ENCODE measurements around the gene NISCH. TPM values are rescaled to one million over a fixed set of nuclear protein-coding genes. Genes with fewer than 3 reads are reported as not detected.
A peak's percentile ranks its signal among the peaks of the same experiment; 100 is the strongest.

NISCH gene
- total RNA-seq, 1 experiment from 2014 or later, result 48.6 TPM

- Histone ChIP-seq H3K4me1 (ENCODE audit: insufficient read depth, low read length, poor library complexity, severe bottlenecking) (no peaks in the 10 kb centered on the region), H3K27ac (ENCODE audit: low read depth, low read length, poor library complexity, severe bottlenecking) (no peak overlapping the region), H3K27me3 (replicated peaks; ENCODE audit: insufficient read depth, low read depth, low read length, poor library complexity) (no peaks in the 10 kb centered on the region), H3K4me3 (ENCODE audit: low read depth, low read length, poor library complexity, severe bottlenecking) (no peak overlapping the region), H3K36me3 (ENCODE audit: insufficient read depth, low read length, poor library complexity, severe bottlenecking) (no peaks in the 10 kb centered on the region), H3K9me3 (ENCODE audit: low read depth, low read length, poor library complexity, severe bottlenecking) (no peaks in the 10 kb centered on the region)
- POLR2A ChIA-PET (ENCODE audit: low non-redundant PET), result no interaction called here
- peak; percentile 63 for DNase-seq (ENCODE audit: low spot score)
- intact Hi-C loops (cut with micrococcal nuclease; ENCODE audit: unreplicated experiment), result loop anchor here (5.0 kb wide), 1 partner anchor 225 kb away; no protein-coding TSS in a partner anchor
- peak; percentile 78 for TF ChIP-seq CTCF (conservative IDR thresholded peaks at IDR 0.05; ENCODE audit: low read depth, low read length)
- TF ChIP-seq EZH2 (IDR thresholded peaks at IDR 0.05; ENCODE audit: borderline replicate concordance, low read depth, low read length, poor library complexity, severe bottlenecking), result no peak
- CTCF ChIA-PET, result no interaction called here
- no TSS peak for BruUV-seq (replicated peaks)
These were observed 8.5 kb upstream of the NISCH start for GRCh38 chr3:52446631-52447511.

GRCh38 chr3:52447512-52448355 lies 7.7 kb upstream of the NISCH start:
- Histone ChIP-seq H3K9me3 (ENCODE audit: low read depth, low read length, poor library complexity, severe bottlenecking) (no peaks in the 10 kb centered on the region), H3K36me3 (ENCODE audit: insufficient read depth, low read length, poor library complexity, severe bottlenecking) (no peaks in the 10 kb centered on the region), H3K4me3 (ENCODE audit: low read depth, low read length, poor library complexity, severe bottlenecking) (no peak overlapping the region), H3K27me3 (replicated peaks; ENCODE audit: insufficient read depth, low read depth, low read length, poor library complexity) (no peaks in the 10 kb centered on the region), H3K27ac (ENCODE audit: low read depth, low read length, poor library complexity, severe bottlenecking) (no peak overlapping the region), H3K4me1 (ENCODE audit: insufficient read depth, low read length, poor library complexity, severe bottlenecking) (no peaks in the 10 kb centered on the region)
- ChIA-PET CTCF (interaction anchor here (0.6 to 0.7 kb wide), 2 partner anchors 8 to 36 kb away, joined by 3 to 5 read pairs; partner anchors contain the start of gene NISCH), POLR2A (ENCODE audit: low non-redundant PET) (no interaction called here)
- no TSS peak for BruUV-seq (replicated peaks)
- intact Hi-C loops (cut with micrococcal nuclease; ENCODE audit: unreplicated experiment), result loop anchor here (5.0 kb wide), 1 partner anchor 225 kb away; no protein-coding TSS in a partner anchor
- TF ChIP-seq EZH2 (IDR thresholded peaks at IDR 0.05; ENCODE audit: borderline replicate concordance, low read depth, low read length, poor library complexity, severe bottlenecking) (no peak), CTCF (conservative IDR thresholded peaks at IDR 0.05; ENCODE audit: low read depth, low read length) (no peak)
- no peak for DNase-seq (ENCODE audit: low spot score)

GRCh38 chr3:52450489-52451236 lies 4.7 kb upstream of the NISCH start:
- POLR2A ChIA-PET (ENCODE audit: low non-redundant PET), result no interaction called here
- no peak for DNase-seq (ENCODE audit: low spot score)
- Histone ChIP-seq H3K9me3 (ENCODE audit: low read depth, low read length, poor library complexity, severe bottlenecking) (no peaks in the 10 kb centered on the region), H3K27ac (ENCODE audit: low read depth, low read length, poor library complexity, severe bottlenecking) (no peak overlapping the region), H3K36me3 (ENCODE audit: insufficient read depth, low read length, poor library complexity, severe bottlenecking) (no peaks in the 10 kb centered on the region), H3K4me3 (ENCODE audit: low read depth, low read length, poor library complexity, severe bottlenecking) (no peak overlapping the region), H3K4me1 (ENCODE audit: insufficient read depth, low read length, poor library complexity, severe bottlenecking) (no peaks in the 10 kb centered on the region), H3K27me3 (replicated peaks; ENCODE audit: insufficient read depth, low read depth, low read length, poor library complexity) (no peaks in the 10 kb centered on the region)
- intact Hi-C loops (cut with micrococcal nuclease; ENCODE audit: unreplicated experiment), result no loop called here
- CTCF ChIA-PET, result no interaction called here
- TF ChIP-seq CTCF (conservative IDR thresholded peaks at IDR 0.05; ENCODE audit: low read depth, low read length), result no peak
- TF ChIP-seq EZH2 (IDR thresholded peaks at IDR 0.05; ENCODE audit: borderline replicate concordance, low read depth, low read length, poor library complexity, severe bottlenecking), result no peak
- BruUV-seq (replicated peaks), result no TSS peak
